Fibroblast of villous mesenchyme (primary cell): ENCODE data around the gene PPME1. TPM values are rescaled to one million over a fixed set of nuclear protein-coding genes. Genes with fewer than 3 reads are reported as not detected.
"Not testable (repeated sequence)": the region's sequence is repeated elsewhere in the genome, so short reads cannot be mapped to it uniquely, and the experiment has no call there.

Source experiments
- DNase-seq: peaks from one replicate; pipeline ENCODE4 v3.0.0-alpha.2; 2010; ENCODE audit warnings: low read depth
- H3K4me3 ChIP-seq: 2 replicates; pipeline ENCODE4 v1.5.1; 2011; ENCODE audit warnings: low read depth, mild to moderate bottlenecking, low read length
- total RNA-seq: library from RNA; depleted of rRNA; stranded (reverse); fragments of >200 nt; gene quantifications from 2 replicates; pipeline ENCODE4 v1.2.3, GENCODE V29; 2012
- TF ChIP-seq, protein P1 (sequence below): IDR thresholded peaks from 2 replicates; pipeline ENCODE4 v1.5.1; 2012; ENCODE audit warnings: low read depth, mild to moderate bottlenecking, low read length; ENCODE audit not compliant: insufficient read depth

Gene PPME1
- total RNA-seq, 1 donor = 165 TPM

DNA sequence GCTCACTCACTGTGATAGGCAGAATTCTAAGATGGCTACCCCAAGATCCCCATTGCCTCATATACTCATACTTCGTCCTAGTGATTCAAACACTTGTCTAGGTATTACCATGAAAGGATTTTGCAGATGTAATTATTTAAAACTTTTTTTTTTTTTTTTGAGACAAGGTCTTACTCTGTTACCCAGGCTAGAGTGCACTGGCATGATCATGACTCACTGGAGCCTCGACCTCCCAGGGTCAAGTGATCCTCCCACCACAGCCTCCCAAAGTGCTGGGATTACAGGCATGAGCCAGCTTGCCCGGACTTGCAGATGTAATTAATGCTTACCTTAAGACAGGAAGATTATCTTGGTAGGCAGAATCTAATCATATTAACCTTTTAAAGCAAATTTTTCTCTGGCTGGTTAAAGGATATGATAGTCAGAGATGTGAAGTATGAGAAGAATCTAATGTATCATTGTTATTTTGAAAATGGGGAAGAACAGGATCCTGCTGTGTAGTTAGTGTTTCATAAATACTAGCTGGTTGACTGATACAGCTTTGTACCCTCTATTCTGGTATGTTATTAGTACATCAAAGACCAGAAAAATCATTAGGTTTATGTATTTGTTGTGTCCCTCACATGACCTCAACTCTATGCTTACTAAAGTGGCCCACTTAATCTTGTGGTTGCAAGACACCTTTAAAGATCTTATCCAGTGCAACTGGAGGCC, 35.8 kb upstream of the PPME1 start:
- no peak for DNase-seq
- TF ChIP-seq, protein P1, sequence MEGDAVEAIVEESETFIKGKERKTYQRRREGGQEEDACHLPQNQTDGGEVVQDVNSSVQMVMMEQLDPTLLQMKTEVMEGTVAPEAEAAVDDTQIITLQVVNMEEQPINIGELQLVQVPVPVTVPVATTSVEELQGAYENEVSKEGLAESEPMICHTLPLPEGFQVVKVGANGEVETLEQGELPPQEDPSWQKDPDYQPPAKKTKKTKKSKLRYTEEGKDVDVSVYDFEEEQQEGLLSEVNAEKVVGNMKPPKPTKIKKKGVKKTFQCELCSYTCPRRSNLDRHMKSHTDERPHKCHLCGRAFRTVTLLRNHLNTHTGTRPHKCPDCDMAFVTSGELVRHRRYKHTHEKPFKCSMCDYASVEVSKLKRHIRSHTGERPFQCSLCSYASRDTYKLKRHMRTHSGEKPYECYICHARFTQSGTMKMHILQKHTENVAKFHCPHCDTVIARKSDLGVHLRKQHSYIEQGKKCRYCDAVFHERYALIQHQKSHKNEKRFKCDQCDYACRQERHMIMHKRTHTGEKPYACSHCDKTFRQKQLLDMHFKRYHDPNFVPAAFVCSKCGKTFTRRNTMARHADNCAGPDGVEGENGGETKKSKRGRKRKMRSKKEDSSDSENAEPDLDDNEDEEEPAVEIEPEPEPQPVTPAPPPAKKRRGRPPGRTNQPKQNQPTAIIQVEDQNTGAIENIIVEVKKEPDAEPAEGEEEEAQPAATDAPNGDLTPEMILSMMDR = no peak
- H3K4me3 ChIP-seq = no peak overlapping the region

DNA sequence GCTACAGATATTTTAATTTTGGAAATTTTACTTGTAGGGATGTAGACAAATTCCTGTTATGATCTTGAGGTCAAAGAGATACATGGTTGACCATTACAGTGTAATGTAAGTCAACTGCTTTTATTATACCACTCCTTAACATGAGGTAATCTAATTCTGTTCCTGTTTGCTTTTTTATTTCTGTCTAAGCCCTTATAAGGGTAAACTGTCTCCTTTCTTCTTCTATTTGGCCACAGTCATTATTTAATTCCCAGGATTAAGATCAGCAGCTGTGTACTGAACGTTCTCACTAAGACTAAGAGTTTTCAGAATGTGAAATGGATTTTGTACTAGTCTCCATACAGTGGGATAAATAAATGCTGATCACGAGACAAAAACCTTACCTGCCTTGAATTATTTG, 33.1 kb upstream of the PPME1 start:
- peak; percentile 60 for DNase-seq
- H3K4me3 ChIP-seq = no peak overlapping the region
- TF ChIP-seq, protein P1 = no peak

DNA sequence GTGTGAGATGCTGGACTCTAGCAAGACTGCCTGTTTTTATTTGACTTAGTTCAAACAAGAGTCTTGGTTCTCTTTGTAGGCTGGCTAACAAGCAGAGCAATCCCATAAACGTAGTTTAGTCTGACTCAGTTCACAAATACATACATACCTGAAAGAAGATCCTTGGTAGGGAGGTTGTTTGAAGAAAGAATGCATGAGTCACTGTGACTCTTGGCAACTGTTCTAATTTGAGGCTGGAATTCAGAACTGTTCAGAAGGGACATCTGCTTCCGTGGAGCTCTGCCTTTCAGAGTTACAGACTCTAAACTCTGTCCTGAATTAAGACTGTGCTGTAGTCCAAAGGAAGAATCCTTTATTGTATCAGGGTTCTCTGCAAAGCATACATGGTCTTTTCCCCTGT, 32.5 kb upstream of the PPME1 start:
- no peak overlapping the region for H3K4me3 ChIP-seq
- DNase-seq = peak; percentile 92
- TF ChIP-seq, protein P1 = no peak

DNA sequence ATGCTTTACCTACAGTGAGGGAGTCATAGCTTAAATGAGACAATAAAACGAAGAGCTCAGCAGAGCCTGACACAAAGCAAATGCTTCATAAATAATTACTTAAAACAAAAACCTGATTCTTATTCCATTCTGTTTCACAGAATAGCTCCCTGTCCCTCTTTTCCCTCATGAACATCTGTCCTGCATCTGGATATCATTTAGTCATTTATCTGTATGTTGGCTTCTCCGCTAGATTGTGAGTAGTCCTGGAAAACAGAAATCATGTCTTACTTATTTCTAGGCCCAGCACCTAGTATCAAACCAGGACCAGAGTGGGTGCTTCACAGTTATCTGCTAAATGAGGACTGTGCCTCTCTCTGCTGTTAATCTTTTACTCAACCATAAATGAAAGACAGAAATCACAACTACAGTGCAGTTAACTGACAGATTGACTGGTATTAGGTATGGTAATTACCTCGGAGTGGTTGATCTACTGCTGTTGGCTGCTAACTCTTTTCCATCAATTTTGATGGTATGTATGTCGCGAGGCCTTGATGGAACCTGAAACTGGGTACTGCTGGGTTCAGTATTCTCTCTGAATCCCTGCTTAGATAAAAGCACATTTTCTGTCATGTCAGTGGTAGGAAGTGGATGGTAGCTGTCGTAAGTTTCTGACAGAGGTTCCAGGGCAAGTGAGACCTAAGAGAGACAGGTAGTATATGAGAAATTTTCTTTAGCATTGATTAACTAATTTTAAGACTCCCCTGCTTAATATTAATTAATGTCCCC, 31.8 kb upstream of the PPME1 start:
- TF ChIP-seq, protein P1 = no peak
- no peak for DNase-seq
- H3K4me3 ChIP-seq = no peak overlapping the region

- not testable (repeated sequence) for DNase-seq, H3K4me3 ChIP-seq
Measured at GRCh38 chr11:74139919-74140431, 31.1 kb upstream of the PPME1 start.

- no peak overlapping the region for H3K4me3 ChIP-seq
- TF ChIP-seq, protein P1 = no peak
- no peak for DNase-seq
Measured at GRCh38 chr11:74141241-74141695, 29.8 kb upstream of the PPME1 start.

- no peak overlapping the region for H3K4me3 ChIP-seq
- DNase-seq = no peak
- TF ChIP-seq, protein P1 = no peak
Measured at GRCh38 chr11:74141908-74142307, 29.2 kb upstream of the PPME1 start.
